A549 (cell line): ENCODE data around the gene POU6F1.

Source experiments
- EHMT2 ChIP-seq: fragments of 200-600 bp; sonication (generic); IDR thresholded peaks from 2 replicates; pipeline ENCODE4 v1.6.1; 2016; ENCODE audit warnings: antibody characterized with exemption, low read depth, mild to moderate bottlenecking, moderate library complexity
- EP300 ChIP-seq, 2 experiments: fragments of >200 bp; sonication (Bioruptor Twin); formaldehyde crosslinking; IDR thresholded peaks; 2 replicates in 1 of 2; 3 replicates in 1 of 2; pipeline ENCODE4 v1.6.1; 2016 to 2017
- FOXS1 ChIP-seq: fragments of 250-450 bp; sonication (Bioruptor Pico); IDR thresholded peaks from 2 replicates; pipeline ENCODE4 v1.5.0; 2020; ENCODE audit warnings: mild to moderate bottlenecking, moderate library complexity
- KDM1A ChIP-seq: fragments of 200-600 bp; sonication (generic); IDR thresholded peaks from 2 replicates; pipeline ENCODE4 v1.6.1; 2016; ENCODE audit warnings: low read depth, mild to moderate bottlenecking
- MAZ ChIP-seq: fragments of 150-350 bp; IDR thresholded peaks from 2 replicates; pipeline ENCODE4 v1.6.1; 2014; ENCODE audit warnings: antibody characterized with exemption, low read depth, low read length, borderline replicate concordance
- POLR2A ChIP-seq: IDR thresholded peaks from 2 replicates; pipeline ENCODE4 v1.6.1; 2012; ENCODE audit warnings: mild to moderate bottlenecking, low read length
- RNF2 ChIP-seq: fragments of 200-600 bp; sonication (generic); IDR thresholded peaks from 2 replicates; pipeline ENCODE4 v1.6.1; 2016; ENCODE audit warnings: low read depth, mild to moderate bottlenecking, antibody characterized with exemption, moderate library complexity, borderline replicate concordance
- TFCP2L1 ChIP-seq: fragments of 250-450 bp; sonication (Bioruptor Pico); IDR thresholded peaks from 2 replicates; pipeline ENCODE4 v1.5.0; 2021; ENCODE audit warnings: mild to moderate bottlenecking
- ZNF302 ChIP-seq: fragments of 250-450 bp; sonication (Bioruptor Pico); IDR thresholded peaks from 2 replicates; pipeline ENCODE4 v1.9.0; 2021; ENCODE audit warnings: inconsistent platforms, mild to moderate bottlenecking, moderate library complexity
- TF ChIP-seq, protein P1 (sequence below): fragments of 450-650 bp; IDR thresholded peaks from 2 replicates; pipeline ENCODE4 v1.6.1; 2014; ENCODE audit warnings: antibody characterized with exemption
- TF ChIP-seq, protein P2 (sequence below): fragments of >200 bp; sonication (Bioruptor Twin); formaldehyde crosslinking; IDR thresholded peaks from 3 replicates; pipeline ENCODE4 v1.5.1; 2016
- TF ChIP-seq, protein P3 (sequence below): fragments of 200-600 bp; sonication (generic); IDR thresholded peaks from 2 replicates; pipeline ENCODE4 v1.6.1; 2016; ENCODE audit warnings: antibody characterized with exemption, mild to moderate bottlenecking, moderate library complexity

DNA sequence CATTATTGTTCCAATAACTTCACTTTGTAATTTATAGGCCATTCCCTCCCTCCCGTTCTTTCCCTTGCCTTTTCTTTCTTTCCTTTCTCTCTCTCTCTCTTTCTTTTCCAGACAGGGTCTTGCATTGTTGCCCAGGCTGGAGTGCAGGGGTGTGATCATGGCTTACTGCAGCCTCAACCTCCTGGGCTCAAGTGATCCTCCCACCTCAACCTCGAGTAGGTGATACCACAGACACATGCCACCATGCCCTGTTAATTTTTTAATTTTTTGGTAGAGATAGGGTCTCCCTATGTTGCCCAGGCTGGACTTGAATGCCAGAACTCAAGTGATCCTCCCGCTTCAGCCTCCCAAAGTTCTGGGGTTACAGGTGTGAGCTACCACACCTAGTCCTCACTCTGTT, 6.8 kb upstream of the POU6F1 start:
- TF ChIP-seq, protein P1, sequence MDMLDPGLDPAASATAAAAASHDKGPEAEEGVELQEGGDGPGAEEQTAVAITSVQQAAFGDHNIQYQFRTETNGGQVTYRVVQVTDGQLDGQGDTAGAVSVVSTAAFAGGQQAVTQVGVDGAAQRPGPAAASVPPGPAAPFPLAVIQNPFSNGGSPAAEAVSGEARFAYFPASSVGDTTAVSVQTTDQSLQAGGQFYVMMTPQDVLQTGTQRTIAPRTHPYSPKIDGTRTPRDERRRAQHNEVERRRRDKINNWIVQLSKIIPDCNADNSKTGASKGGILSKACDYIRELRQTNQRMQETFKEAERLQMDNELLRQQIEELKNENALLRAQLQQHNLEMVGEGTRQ: no peak
- TF ChIP-seq, protein P2, sequence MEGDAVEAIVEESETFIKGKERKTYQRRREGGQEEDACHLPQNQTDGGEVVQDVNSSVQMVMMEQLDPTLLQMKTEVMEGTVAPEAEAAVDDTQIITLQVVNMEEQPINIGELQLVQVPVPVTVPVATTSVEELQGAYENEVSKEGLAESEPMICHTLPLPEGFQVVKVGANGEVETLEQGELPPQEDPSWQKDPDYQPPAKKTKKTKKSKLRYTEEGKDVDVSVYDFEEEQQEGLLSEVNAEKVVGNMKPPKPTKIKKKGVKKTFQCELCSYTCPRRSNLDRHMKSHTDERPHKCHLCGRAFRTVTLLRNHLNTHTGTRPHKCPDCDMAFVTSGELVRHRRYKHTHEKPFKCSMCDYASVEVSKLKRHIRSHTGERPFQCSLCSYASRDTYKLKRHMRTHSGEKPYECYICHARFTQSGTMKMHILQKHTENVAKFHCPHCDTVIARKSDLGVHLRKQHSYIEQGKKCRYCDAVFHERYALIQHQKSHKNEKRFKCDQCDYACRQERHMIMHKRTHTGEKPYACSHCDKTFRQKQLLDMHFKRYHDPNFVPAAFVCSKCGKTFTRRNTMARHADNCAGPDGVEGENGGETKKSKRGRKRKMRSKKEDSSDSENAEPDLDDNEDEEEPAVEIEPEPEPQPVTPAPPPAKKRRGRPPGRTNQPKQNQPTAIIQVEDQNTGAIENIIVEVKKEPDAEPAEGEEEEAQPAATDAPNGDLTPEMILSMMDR: no peak
- TF ChIP-seq RNF2 (no peak), TFCP2L1 (CRISPR knock-in tag) (no peak), KDM1A (no peak), POLR2A (no peak), EP300 (IDR thresholded peaks at IDR 0.05) (no peak), FOXS1 (CRISPR knock-in tag) (no peak), EHMT2 (no peak), ZNF302 (CRISPR knock-in tag) (no peak), MAZ (no peak)
- TF ChIP-seq, protein P3, sequence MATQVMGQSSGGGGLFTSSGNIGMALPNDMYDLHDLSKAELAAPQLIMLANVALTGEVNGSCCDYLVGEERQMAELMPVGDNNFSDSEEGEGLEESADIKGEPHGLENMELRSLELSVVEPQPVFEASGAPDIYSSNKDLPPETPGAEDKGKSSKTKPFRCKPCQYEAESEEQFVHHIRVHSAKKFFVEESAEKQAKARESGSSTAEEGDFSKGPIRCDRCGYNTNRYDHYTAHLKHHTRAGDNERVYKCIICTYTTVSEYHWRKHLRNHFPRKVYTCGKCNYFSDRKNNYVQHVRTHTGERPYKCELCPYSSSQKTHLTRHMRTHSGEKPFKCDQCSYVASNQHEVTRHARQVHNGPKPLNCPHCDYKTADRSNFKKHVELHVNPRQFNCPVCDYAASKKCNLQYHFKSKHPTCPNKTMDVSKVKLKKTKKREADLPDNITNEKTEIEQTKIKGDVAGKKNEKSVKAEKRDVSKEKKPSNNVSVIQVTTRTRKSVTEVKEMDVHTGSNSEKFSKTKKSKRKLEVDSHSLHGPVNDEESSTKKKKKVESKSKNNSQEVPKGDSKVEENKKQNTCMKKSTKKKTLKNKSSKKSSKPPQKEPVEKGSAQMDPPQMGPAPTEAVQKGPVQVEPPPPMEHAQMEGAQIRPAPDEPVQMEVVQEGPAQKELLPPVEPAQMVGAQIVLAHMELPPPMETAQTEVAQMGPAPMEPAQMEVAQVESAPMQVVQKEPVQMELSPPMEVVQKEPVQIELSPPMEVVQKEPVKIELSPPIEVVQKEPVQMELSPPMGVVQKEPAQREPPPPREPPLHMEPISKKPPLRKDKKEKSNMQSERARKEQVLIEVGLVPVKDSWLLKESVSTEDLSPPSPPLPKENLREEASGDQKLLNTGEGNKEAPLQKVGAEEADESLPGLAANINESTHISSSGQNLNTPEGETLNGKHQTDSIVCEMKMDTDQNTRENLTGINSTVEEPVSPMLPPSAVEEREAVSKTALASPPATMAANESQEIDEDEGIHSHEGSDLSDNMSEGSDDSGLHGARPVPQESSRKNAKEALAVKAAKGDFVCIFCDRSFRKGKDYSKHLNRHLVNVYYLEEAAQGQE: no peak
